NCI-H460 (cell line): ENCODE measurements around the gene SPEG. TPM values are rescaled to one million over a fixed set of nuclear protein-coding genes. Genes with fewer than 3 reads are reported as not detected.

ENCODE experiments used
- DNase-seq: peaks from one replicate; pipeline ENCODE4 v3.0.0-alpha.2; 2016; ENCODE audit warnings: low read depth; ENCODE audit errors: extremely low read depth
- total RNA-seq: library from RNA; depleted of rRNA; stranded (reverse); fragments of >200 nt; shearing (Covaris generic); gene quantifications from 2 replicates; pipeline ENCODE4 v1.2.3, GENCODE V29; 2014

SPEG gene
- total RNA-seq, 1 experiment from 2014 or later, result 0.99 TPM

DNA sequence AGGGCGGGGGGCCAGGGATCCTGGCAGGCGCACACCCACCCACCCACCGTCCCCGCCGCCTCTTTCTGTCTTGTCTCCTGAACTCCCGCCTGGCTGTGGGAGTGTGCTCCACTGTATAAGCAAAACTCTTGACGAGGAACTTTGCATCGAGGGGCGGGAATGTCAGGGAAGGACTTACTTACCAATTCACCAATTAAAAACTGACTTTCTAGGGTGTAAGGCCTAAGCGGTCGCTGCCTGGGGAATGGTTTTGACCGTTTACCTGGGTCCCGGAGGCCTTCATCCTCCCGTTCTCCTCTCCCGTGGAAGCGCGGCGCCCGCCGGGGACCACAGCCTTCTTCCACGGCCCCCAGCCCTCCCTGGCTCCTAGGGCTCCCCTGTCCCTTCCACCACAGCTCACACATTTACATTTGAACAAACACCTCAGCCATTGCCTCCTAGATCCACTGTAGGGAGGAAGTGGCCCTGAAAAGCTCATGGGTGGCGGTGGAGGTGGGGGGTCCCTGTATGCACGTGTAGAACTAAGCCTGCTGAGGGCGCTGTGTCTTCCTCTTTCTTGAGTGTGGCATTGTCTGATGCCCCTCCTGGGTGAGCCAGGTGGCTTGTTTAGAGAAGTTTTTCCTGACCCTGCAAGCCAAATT, 88.5 kb downstream of the SPEG start:
- no peak for DNase-seq

DNA sequence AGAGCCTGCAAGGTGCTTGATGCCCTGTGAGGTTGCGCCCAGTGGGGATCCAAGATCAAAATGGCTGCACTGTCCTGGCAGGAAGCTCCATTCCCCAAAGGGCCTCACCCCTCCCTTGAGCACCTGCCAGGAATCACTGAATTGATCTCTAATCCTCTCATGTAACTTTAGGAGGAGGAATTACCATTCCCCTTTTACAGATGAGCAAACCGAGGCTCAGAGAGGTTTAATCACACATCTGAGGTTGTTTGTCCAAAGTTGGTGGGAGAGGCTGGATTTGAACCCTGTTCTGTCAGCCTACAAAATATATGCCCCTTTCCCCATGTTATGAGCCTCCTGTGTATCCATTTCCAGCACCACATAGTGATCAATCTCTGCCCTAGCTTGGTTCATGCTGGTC, 90.2 kb downstream of the SPEG start:
- DNase-seq, result no peak

DNA sequence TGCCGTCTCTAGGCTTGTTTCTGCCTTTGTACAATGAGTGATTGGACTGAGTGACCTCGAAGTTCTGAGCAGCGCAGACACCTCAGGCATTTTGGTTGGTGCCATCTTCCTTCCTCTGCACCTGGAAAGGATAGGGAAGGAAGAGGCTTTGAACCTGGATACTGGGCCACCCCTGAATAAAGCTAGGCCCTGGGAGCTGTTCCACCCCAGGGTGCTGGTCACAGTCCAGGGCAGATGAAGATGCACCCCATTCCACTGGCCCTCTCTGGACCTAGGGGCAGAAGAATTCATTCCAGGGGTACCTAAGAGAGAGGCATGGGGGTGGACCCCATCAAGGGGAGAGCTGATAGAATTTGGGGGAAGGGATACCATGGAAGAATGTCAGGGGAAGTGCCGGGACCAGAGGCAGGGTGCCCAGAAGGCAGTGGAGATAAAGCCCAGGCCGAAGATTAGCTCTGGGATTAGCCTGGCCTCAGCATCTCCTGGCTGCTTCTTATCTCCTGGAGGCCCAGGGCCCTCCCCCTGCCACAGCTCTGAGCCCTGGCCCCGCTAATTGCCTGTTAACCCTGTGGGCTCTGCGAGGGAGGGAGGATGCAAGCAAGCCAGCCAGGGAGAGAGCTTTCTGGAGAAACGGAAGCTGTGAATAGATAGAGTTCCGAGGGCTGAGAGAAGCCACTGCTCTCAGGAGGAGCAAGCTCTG, 91.0 kb downstream of the SPEG start:
- DNase-seq, result no peak

DNA sequence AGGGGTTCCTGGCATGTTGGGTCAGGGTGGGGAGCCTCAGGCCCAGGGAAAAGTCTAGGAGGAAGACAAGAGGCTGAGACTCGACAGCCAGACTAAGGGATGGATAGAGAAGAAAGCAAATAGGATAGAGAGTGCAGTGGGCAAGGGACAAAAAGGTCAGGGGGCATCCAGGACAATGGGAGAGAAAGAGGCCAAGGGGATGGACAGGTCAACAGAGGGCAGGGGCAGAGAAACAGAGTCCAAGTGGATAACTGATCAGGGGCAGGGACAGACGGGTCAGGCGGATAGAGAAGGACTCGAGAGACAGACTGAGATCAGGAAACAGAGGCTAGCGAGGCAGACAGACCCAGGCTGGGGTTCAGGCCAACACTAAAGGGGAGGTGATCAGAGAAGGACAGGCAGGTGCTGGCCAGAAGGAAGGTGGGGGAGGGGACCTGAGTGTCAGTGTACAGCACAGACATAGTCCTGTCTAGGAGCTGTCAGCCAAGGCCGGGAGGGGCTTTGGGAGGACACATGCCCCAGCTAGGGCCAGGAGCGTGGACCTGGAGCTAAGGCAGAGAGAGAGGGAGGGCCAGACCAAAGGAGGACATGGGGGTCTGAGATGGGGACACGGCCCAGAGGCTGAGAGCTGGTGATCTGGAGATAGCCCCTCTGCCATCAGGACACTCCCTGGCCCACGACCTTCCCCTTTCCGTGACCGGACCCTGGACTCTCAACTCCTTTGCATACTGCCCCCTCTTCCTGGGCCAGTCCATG, 91.9 kb downstream of the SPEG start:
- DNase-seq, result no peak

DNA sequence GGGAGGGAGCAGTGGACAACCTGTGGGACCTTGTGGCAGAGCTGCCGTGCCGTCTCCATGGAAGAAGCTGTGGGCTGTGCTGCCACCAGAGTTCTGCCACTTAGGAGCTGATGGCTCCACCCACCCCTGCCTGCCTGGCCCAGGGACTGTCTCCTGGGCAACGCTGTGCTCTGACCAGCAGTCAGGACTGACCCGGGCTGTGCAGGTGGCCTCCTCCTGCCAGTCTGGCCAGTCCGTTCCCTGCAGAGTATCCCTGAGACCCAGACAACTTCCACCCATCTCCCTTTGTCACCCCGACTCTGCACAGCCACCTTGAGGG, 92.4 kb downstream of the SPEG start:
- DNase-seq, result no peak

DNA sequence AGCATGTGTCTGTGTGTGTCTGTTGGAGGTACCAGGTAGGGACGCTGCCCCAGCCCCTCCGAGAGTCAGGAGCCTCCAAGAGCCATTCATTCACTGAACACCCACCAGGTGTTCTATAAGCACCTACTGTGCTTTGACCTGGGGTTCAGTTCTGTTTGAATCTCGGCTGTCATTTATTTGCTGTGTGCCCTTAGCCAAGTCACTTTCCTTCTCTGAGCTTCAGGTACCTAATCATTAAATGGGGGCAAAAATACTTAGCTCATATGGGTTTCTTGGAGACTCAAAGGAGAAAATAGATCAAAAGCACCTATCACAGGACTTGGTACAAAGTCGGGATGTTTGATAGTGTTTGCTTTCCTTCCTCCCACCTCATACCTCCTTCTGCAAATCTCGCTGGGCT, 92.8 kb downstream of the SPEG start:
- no peak for DNase-seq

DNA sequence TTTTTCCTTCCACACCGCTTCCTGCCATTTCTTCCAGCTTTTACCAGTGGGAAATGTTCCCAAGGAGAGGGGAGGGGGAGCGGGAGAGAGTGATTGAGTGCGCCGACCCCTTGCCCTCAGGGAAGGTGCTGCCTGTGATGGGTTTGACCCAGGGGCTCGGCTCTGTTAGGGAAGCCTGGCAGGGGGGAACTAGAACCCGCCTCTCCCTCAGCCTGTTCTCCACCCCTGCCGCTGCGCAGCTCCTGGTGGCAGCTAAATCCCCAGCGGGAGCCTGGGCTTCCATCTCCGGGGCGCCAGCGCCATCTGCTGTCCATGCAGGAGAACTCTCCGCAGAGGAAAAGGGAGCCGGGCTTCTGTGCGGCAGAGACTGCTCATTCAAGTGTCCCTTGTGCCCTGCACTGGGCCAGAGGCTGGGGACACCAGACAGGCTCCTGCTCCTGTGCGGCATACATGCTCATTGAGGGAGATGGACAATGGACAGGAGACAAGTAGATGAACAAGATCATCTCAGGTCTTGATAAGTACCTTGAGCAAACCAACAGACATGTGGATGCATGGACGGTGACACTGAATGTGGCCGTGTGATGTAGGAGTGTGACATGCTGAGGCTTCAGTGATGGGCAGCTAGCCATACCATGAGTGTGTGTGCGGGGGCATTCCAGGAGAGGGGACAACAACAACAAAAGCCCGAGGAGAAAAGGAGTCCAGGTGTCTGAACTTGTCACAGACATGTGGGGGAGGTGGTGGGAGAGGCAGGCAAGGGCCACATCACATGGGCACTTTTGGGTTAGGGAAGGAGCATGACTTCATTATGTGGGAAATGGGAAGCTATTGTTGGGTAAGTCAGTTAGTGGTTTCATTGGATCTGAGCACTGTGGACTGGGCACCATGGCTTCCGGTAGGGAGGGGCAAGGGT, 95.7 kb downstream of the SPEG start:
- DNase-seq, result peak; percentile 80

DNA sequence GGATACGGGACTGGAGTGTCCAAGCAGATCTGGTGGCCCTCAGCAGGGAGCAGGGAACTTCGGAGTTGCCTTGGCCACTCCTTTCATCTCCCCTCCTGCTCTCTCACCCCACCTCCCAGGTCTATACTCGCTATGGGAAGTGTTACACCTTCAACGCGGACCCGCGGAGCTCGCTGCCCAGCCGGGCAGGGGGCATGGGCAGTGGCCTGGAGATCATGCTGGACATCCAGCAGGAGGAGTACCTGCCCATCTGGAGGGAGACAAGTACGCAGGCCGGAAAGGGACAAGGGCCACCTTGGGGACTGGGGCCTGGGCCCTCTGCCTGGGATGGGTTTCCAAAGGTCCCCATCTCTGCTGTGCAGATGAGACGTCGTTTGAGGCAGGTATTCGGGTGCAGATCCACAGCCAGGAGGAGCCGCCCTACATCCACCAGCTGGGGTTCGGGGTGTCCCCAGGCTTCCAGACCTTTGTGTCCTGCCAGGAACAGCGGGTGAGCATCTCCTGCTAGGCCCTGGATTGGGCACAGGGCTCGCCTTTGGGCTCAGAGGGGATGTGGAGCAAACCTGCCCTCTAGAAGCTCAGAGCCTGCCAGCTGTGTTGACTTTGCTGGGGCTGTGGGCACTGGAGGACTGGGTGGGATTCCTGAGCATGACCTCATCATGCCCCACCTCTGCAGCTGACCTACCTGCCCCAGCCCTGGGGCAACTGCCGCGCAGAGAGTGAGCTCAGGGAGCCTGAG, 97.2 kb downstream of the SPEG start:
- DNase-seq, result no peak

DNA sequence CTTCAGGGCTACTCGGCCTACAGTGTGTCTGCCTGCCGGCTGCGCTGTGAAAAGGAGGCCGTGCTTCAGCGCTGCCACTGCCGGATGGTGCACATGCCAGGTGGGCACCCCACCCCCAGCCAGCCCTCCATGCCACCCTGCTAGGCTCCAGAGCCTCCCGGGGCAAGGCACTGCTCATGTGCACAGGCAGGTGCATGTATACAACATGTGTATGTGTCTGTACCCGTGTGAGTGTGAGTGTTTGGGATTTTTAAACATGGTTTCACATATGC, 97.7 kb downstream of the SPEG start:
- DNase-seq, result no peak

DNA sequence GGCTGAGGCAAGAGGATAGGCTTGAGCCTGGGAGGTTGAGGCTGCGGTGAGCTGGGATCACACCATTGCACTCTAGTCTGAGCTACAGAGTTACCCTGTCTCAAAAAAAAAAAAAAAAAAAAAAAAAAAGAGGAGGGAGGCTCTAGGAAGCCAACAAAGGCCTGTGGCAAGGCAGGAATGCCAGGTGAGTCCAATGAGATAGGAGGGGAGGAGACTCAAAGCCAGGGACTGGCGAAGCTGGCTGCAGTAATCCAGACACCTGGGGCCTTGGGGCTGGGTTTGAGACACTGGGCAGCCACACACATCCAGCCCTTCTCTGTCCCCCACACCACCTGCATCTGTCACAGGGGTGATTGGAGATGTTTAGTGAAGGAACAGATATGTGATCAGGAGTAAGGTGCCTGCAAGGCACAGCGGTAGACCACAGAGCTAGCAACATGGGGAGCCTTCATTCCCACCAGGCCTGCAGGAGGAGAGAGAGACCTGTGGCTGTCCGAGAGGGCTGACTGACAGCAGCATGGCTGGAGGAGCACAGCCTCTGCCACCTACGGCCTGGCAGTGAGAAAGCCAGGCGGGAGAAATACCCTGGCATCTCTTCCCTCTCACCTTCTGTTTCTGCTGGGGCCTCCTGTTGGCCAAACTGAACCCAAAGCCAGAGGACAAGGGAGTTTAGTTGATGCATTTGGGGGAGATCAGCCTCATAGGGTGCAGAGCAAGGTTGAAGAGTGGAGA, 99.5 kb downstream of the SPEG start:
- DNase-seq, result no peak

DNA sequence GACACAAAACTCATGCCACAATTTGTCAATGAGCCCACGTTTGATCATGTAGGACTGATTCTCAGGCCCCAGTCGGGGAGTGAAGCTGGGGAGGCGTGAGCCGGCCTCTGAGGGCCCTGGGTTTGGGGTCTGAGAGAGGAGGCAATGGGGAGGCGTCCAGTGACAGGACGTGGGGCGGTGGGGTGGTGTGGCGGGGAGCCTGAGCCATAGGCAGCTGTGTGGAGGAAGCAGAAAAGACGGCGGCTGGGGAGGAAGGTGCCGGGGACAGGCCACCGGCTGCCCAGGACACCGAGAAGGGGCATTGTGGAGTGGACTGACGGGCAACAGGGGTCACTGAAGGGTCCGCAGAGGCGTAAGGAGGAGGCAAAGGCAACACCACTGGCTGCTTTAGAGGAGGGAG, 101.8 kb downstream of the SPEG start:
- DNase-seq, result no peak

DNA sequence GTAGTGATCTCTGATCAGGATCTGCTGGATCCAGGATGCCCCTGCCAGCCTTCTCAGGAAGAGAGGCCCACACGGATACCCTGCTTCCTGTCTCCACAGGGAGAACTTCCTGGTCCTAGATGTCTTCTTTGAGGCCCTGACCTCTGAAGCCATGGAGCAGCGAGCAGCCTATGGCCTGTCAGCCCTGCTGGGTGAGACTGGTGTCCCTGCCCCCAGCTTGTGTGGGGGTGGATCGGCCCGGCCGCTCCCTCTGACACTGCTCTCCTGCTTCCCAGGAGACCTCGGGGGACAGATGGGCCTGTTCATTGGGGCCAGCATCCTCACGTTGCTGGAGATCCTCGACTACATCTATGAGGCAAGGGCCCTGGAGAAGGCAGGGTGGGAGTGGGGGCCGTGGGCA, 102.3 kb downstream of the SPEG start:
- DNase-seq, result no peak

DNA sequence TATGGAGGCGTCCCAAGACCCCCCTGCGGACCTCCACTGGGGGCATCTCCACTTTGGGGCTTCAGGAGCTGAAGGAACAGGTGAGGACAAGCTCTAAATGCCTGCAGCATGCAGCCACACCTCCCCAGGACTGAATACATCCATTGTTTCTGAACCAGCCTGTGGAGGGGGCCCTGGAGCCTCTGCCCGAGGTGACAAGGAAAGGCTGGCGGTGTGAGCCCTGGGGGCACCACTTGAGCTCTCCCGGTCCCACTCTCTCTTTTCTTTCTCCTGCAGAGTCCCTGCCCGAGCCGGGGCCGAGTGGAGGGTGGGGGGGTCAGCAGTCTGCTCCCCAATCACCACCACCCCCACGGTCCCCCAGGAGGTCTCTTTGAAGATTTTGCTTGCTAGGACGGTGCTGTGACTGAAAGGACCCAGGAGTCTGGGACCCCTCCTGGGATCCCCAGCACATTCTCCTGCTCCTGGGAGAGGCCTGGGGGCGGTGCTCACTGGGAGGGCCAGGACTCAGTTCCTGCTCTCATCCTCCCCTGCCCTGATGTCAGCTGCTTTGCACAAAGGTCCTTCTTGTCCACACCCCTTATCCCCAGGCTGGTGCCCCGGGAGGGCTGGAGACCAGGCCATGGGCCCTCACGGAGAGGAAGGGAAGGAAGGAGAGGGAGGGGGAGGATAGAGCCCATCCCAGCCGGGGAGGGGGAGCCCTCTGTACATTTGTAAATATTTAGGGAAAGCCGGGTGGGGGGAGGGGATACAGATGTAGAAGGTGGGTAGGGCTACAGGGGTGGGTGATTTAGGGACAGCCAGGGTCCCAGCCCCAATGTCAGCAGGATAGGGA, 103.2 kb downstream of the SPEG start:
- no peak for DNase-seq

DNA sequence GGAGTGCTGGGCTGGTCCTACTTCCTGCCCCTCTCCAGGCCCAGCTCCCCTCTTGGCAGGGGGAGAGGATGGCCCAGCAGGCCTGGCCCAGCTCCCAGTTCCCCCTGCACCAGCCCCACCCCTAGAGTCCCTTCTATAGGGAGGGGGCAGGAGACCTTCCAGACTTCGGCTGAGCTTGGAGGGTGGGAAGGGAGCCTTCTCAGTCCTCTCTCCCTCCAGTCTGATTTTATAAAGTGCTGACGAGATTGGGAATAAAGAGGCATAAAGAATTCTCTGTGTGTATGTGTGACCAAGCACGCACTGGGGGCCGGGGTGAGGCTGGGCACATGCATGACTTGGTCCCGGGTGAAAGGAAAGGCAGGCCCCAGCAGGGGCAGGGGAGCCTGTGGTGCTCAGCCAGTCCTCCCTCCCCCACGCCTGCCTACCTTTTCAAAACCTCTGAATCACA, 103.9 kb downstream of the SPEG start:
- no peak for DNase-seq

DNA sequence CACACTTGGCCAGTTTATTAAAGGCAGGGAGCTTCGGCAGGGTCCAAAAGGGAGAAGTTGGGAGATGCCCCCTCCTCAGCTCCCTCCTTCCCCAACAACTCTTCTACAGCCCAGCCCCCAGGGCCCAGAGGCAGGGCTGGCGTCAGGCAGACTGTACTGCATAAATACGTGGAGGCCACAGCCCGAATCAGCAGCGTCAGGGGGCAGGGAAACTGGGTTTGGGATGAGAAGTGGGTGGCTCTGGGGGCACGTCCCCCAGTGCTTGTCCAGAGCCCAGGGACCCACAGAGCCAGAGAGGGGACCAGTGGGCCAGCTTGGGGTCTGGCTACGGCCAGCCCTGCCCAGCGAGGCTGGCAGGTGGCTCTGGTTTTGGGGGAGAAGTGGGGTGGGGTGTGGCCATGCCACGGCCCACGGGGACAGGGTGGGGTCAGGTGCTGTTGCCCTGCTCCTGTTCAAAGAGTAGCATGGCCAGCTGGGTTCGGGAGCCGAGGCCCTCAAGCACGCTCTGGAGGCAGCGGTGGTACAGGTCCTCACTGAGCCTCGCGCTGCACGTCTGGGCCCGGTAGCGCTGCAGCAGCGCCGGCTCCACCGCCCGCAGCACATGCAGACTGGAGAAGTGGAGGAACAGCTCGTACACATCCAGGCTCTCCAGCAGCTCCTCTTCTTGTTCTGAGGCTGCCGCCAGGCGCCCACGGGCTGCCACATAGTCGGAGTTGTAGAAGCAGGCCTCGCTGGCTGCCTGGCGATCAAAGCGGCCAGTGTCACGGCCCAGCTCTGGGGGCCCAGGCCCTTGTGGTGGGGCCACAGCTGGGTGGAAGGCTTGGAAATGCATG, 104.5 kb downstream of the SPEG start:
- DNase-seq, result no peak

DNA sequence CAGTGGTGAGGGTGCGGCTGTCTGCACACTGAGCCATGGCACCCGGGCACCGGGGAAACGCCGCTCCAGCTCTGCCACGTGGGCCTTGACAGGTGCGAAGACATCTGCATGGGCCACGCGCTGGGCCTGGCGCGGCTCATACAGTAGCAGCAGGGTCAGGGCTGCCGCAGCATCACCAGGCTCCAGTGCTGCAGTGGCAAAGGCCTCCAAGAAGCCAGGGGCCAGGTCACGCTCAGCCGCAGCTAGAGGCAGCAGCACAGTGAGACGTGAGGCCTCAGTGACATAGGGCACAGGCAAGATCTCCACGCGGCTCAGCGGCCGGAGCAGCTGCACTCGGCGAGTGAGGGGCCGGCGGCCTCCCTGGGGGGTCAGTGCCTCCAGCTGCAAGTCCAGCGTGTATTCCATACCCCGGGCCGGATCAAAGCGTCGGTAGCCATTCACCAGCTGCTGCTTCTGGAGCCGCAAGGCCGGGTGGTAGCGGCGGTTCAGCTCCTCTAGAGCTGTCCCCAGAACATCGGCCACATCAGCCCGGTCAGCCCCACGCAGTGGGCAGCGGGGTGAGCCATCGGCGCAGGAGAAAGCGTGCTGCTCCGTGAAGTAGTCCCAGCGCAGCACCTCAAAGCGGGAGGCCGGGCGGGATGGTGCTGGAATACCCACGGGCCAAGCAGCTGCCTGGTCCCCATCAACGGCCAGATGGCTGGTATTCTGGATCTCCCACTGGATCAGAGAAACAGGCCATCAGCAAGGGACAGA, 105.5 kb downstream of the SPEG start:
- DNase-seq, result no peak

DNA sequence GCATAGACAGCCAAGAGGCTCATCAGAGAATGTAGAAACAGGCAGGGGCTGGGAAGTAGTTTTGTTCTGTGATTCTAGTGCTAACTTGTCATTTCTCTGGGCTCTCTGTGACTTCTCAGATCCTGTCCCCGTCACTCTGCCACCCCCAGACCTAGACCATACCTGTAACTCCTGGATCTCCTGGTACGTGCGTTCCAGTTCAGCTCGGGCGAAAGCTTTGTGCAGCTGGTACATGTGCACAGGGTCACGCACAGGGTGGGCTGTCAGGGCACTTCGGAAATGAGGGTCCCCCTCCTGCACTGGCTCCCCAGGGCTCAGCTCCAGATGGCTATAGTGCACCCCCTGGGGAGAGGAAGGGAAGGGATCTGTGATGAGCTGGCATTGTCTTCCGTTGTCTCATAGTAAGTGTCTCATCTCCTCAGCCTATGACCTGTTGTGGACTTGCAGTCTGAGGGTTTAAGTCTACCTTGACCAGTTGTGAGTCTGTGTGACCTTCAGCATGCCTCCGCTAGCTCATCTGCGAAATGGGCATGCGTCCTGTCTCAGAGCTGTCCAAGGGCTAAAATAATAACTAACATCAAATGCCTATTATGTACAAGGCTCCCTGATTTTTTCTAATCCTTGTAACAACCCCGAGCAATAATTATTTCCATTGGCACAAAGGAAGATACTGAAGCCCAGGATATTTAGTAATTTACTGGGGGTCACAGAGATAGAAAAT, 106.3 kb downstream of the SPEG start:
- no peak for DNase-seq
